GM20000 (cell line): ENCODE data around the gene ZSCAN31.

ENCODE experiments used
- DNase-seq: peaks from one replicate; pipeline ENCODE4 v3.0.0; 2012; ENCODE audit warnings: low spot score
- TF ChIP-seq, protein P1 (sequence below): IDR thresholded peaks from 2 replicates; pipeline ENCODE4 v1.5.1; 2012; ENCODE audit warnings: mild to moderate bottlenecking, control low read depth; ENCODE audit errors: extremely low read depth, missing control alignments

Gene ZSCAN31

DNA sequence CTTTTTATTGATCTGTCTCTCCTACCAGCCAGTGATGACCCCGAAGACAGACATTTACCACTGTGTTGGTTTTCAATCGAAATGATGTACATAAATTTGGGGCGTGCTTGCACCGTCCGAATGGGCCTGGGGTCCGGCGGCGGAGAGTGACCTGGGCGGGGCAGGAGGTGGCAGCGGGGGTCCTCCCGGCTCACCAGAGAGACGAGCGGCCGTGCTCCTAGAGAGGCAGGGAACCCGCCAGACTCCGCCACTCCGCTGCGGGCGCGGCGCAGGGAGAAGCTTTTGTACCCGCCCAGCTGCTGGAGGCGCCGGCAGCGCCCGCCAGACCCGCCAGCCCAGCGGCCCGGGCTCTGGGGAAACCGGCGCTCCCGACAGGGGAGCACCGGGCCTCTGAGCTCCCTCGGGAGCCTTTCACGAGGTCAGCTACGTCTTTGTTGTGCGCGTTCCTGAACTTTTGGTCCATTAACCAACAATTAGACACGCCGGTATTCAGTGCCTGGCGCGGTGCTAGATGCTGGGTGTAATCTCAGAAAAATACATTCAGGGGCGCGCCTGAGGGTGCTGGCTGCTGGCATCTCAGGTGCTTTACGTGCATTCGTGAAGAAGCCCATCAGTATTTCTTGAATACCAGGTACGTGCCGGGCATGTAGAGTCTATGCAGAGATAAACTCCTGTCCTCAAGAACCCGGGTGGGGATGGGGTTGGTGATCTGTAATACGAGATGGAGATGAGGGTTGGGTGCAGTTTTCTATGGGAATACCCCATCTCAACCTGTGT is 54.5 kb downstream of the ZSCAN31 start, which contains the start of gene PGBD1:
Gene PGBD1 (plus strand): TSS at position 285 of the 777 bp plus-strand sequence. CDS start 2,242 bp downstream, outside the sequence.
- peak; percentile 70 for DNase-seq
- TF ChIP-seq, protein P1, sequence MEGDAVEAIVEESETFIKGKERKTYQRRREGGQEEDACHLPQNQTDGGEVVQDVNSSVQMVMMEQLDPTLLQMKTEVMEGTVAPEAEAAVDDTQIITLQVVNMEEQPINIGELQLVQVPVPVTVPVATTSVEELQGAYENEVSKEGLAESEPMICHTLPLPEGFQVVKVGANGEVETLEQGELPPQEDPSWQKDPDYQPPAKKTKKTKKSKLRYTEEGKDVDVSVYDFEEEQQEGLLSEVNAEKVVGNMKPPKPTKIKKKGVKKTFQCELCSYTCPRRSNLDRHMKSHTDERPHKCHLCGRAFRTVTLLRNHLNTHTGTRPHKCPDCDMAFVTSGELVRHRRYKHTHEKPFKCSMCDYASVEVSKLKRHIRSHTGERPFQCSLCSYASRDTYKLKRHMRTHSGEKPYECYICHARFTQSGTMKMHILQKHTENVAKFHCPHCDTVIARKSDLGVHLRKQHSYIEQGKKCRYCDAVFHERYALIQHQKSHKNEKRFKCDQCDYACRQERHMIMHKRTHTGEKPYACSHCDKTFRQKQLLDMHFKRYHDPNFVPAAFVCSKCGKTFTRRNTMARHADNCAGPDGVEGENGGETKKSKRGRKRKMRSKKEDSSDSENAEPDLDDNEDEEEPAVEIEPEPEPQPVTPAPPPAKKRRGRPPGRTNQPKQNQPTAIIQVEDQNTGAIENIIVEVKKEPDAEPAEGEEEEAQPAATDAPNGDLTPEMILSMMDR = no peak

DNA sequence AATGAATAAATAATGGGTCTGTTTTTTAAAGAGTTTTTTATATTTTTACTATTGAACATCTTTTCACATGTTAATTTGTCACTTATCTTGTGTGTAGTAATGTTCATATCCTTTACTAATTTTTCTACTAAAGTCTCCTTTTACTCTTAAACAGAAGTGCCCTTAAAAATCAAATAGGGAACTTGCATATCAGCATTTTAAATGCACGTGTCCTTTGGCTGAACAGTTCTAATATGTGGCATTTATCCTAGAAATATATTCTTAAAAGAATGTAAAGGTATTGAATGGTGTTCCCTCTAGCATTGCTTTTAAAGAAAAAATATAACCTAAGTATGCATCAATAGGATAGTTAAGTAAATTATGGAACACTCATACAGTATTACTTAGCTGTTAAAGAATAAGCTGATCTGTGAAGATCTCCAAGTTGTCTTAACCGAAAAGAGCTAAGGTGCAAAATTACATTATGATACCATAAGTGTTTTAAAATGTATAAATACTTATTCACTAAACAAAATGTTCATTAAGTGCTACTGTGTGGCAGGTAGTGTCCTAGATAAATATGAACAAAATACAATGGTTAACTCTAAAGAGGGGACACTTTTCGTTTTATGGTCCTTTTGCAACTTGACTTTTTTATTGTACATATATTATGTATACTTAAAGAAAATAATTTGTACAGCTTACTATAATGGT is 55.2 kb downstream of the ZSCAN31 start:
- DNase-seq = no peak
- TF ChIP-seq, protein P1 = no peak

DNA sequence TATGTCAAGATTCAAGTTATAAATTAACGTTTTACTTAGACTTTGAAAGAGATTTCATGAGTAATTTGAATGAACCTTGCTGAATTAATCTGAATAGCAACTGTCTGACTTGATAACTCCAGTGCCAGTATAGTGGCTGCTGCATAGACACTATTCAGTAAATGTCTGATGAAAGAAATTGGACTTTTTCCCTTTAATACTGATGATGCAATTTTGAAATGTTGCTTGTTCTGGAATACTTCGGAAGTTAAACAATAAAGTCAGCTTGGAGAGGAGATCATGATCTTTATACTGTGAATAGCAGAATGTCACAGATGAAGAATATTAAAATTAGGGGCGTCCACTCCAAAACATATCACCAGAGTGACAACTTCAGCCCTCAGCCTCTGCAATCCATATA is 58.2 kb downstream of the ZSCAN31 start:
- TF ChIP-seq, protein P1 = no peak
- DNase-seq = no peak

DNA sequence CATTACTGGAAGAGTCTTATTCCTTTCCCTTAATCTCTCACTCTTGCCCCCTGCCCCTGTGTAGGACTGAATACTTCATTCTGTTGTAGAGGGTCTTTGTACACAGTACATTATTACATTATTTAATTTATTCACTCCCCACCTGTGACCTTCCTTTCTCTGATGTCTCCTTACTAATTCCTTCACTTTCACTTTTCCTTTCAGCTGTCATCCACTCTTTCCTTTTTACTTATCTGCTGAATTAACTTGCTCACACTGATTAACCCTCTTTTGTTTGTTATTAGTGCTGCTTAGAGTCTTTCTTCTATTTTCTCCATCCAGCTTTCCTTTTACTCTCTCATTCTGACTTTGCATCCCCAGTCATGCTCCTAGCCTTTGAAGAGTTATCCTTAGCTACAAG is 61.1 kb downstream of the ZSCAN31 start:
- no peak for DNase-seq
- TF ChIP-seq, protein P1 = no peak
